Stimulated activated CD8-positive, alpha-beta memory T cell treated with anti-CD3 and anti-CD28 coated beads, Interleukin-4, amount 100 ng/mL, for 48 hours (primary cell): ENCODE data around the gene TBCC.
"Not testable (repeated sequence)": the region's sequence is repeated elsewhere in the genome, so short reads cannot be mapped to it uniquely, and the experiment has no call there.

ENCODE experiments used
- DNase-seq: peaks from one replicate; pipeline ENCODE4 v3.0.0-alpha.2; 2020

Gene TBCC

GRCh38 chr6:42727627-42728026, 18.3 kb downstream of the TBCC start:
- DNase-seq, result no peak

- DNase-seq, result peak; percentile 36
These were observed 18.8 kb downstream of the TBCC start for GRCh38 chr6:42727087-42727611.

GRCh38 chr6:42726485-42727086, 19.3 kb downstream of the TBCC start:
- peak; percentile 75 for DNase-seq

- no peak for DNase-seq
These were observed 19.9 kb downstream of the TBCC start for GRCh38 chr6:42726026-42726425.

GRCh38 chr6:42724825-42725224, 21.1 kb downstream of the TBCC start:
- no peak for DNase-seq

GRCh38 chr6:42722497-42722896, 23.4 kb downstream of the TBCC start, which contains the start of gene PRPH2:
Gene PRPH2 (minus strand): TSS chr6:42722597. CDS start chr6:42722334, 263 bp downstream.
- no peak for DNase-seq

- no peak for DNase-seq
These were observed 25.2 kb downstream of the TBCC start for GRCh38 chr6:42720739-42721138.

GRCh38 chr6:42715871-42716270, 30.0 kb downstream of the TBCC start:
- DNase-seq, result no peak

- no peak for DNase-seq
These were observed 31.7 kb downstream of the TBCC start for GRCh38 chr6:42714098-42714761.

GRCh38 chr6:42711930-42712329, 34.0 kb downstream of the TBCC start:
- no peak for DNase-seq

- no peak for DNase-seq
These were observed 35.6 kb downstream of the TBCC start for GRCh38 chr6:42710316-42710715.

- DNase-seq, result no peak
These were observed 36.0 kb downstream of the TBCC start for GRCh38 chr6:42709871-42710270.

- no peak for DNase-seq
These were observed 37.8 kb downstream of the TBCC start for GRCh38 chr6:42708096-42708495.

GRCh38 chr6:42707595-42707994, 38.3 kb downstream of the TBCC start:
- no peak for DNase-seq

GRCh38 chr6:42704937-42705374, 40.9 kb downstream of the TBCC start:
- DNase-seq, result no peak

- no peak for DNase-seq
These were observed 41.5 kb downstream of the TBCC start for GRCh38 chr6:42704251-42704936.

- not testable (repeated sequence) for DNase-seq
These were observed 43.1 kb downstream of the TBCC start for GRCh38 chr6:42702786-42703185.

GRCh38 chr6:42702200-42702599, 43.7 kb downstream of the TBCC start:
- DNase-seq, result no peak

- DNase-seq, result no peak
These were observed 47.7 kb downstream of the TBCC start for GRCh38 chr6:42698217-42698616.

GRCh38 chr6:42697268-42697655, 48.6 kb downstream of the TBCC start:
- DNase-seq, result no peak

GRCh38 chr6:42696526-42697267, 49.2 kb downstream of the TBCC start:
- DNase-seq, result no peak

- DNase-seq, result no peak
These were observed 51.3 kb downstream of the TBCC start for GRCh38 chr6:42694586-42694985.
